NCI-H82 treated with DMSO at 0.1 percent for 48 hours (cell line): ENCODE data around the gene GPR155.
"Not testable (repeated sequence)": the region's sequence is repeated elsewhere in the genome, so short reads cannot be mapped to it uniquely, and the experiment has no call there.

Experiments
- DNase-seq: peaks from one replicate; lab custom pipeline; 2025; ENCODE audit not compliant: unreplicated experiment; lab: John Stamatoyannopoulos, UW

The GPR155 gene

GRCh38 chr2:174491947-174492346 lies 5.1 kb upstream of the GPR155 start:
- DNase-seq: no peak

GRCh38 chr2:174490051-174490450 lies 3.2 kb upstream of the GPR155 start:
- no peak for DNase-seq

- not testable (repeated sequence) for DNase-seq
Measured at GRCh38 chr2:174489520-174489919, 2.7 kb upstream of the GPR155 start.

GRCh38 chr2:174487820-174488162 lies 962 bp upstream of the GPR155 start:
- DNase-seq: no peak

- peak; percentile 90 for DNase-seq
Measured at GRCh38 chr2:174487108-174487819, 435 bp upstream of the GPR155 start.

GRCh38 chr2:174485788-174486562 lies 854 bp downstream of the GPR155 start:
- DNase-seq: no peak

- not testable (repeated sequence) for DNase-seq
Measured at GRCh38 chr2:174485045-174485444, 1.8 kb downstream of the GPR155 start.

- no peak for DNase-seq
Measured at GRCh38 chr2:174484573-174484972, 2.3 kb downstream of the GPR155 start.

GRCh38 chr2:174482854-174483253 lies 4.0 kb downstream of the GPR155 start:
- DNase-seq: no peak

GRCh38 chr2:174477759-174478158 lies 9.1 kb downstream of the GPR155 start:
- DNase-seq: no peak

- DNase-seq: no peak
Measured at GRCh38 chr2:174473796-174474195, 13.0 kb downstream of the GPR155 start.

GRCh38 chr2:174465327-174465726 lies 21.5 kb downstream of the GPR155 start:
- DNase-seq: peak; percentile 18

GRCh38 chr2:174461221-174461620 lies 25.6 kb downstream of the GPR155 start:
- DNase-seq: no peak

- no peak for DNase-seq
Measured at GRCh38 chr2:174454566-174454965, 32.3 kb downstream of the GPR155 start.

GRCh38 chr2:174450021-174450816 lies 36.6 kb downstream of the GPR155 start:
- no peak for DNase-seq

- no peak for DNase-seq
Measured at GRCh38 chr2:174449033-174449432, 37.8 kb downstream of the GPR155 start.

- no peak for DNase-seq
Measured at GRCh38 chr2:174446531-174446930, 40.3 kb downstream of the GPR155 start.

- peak; percentile 27 for DNase-seq
Measured at GRCh38 chr2:174445248-174445647, 41.6 kb downstream of the GPR155 start.

GRCh38 chr2:174444761-174445160 lies 42.1 kb downstream of the GPR155 start:
- peak; percentile 40 for DNase-seq

- no peak for DNase-seq
Measured at GRCh38 chr2:174442546-174443510, 44.0 kb downstream of the GPR155 start.

- DNase-seq: no peak
Measured at GRCh38 chr2:174439950-174440349, 46.9 kb downstream of the GPR155 start.
